ENCODE results near the gene MYOM1.

Gene MYOM1

GRCh38 chr18:3037423-3037915 lies 182.3 kb downstream of the MYOM1 start:
- no peaks in the 10 kb centered on the region for H3K79me2 ChIP-seq (ENCODE audit: low read length)
- H2AFZ ChIP-seq (ENCODE audit: low read length): peak overlapping the region; percentile 35; the same call in 1 of the 2 replicates
- H3K4me2 ChIP-seq (ENCODE audit: low read depth, low read length): peak overlapping the region; percentile 70
- TF ChIP-seq CTCF (IDR thresholded peaks at IDR 0.05; ENCODE audit: low read length) (no peak), EZH2phosphoT487 (IDR thresholded peaks at IDR 0.05; ENCODE audit: low read length) (no peak), EZH2 (optimal IDR thresholded peaks at IDR 0.05; ENCODE audit: low read depth, low read length) (no peak)
- H3K27ac ChIP-seq (ENCODE audit: low read length): peak overlapping the region; percentile 81
- H3K4me3 ChIP-seq (ENCODE audit: low read length): no peak overlapping the region
- peaks cover 6% of the 10 kb centered on the region for H3K4me1 ChIP-seq (ENCODE audit: low read length)
- H3K27me3 ChIP-seq (replicated peaks; ENCODE audit: insufficient read depth, low read length): no peaks in the 10 kb centered on the region
- H3K9me3 ChIP-seq (replicated peaks; ENCODE audit: insufficient read depth, low read length): no peaks in the 10 kb centered on the region
- no peaks in the 10 kb centered on the region for H3K36me3 ChIP-seq (replicated peaks; ENCODE audit: insufficient read depth, low read length)
- peak; percentile 94 for DNase-seq
- H3K9me2 ChIP-seq (replicated peaks; ENCODE audit: insufficient read depth, low read length): no peaks in the 10 kb centered on the region
- H4K20me1 ChIP-seq (ENCODE audit: insufficient read depth, low read length): no peaks in the 10 kb centered on the region
- peak overlapping the region; percentile 30; the same call in 1 of the 2 replicates for H3K9ac ChIP-seq (ENCODE audit: low read length)
- H3F3A ChIP-seq (ENCODE audit: insufficient read depth, low read length): no peaks in the 10 kb centered on the region; the same call in 1 of the 2 replicates

- Histone ChIP-seq H3K9ac (ENCODE audit: low read length) (no peak overlapping the region), H3K4me2 (ENCODE audit: low read depth, low read length) (no peak overlapping the region), H4K20me1 (ENCODE audit: insufficient read depth, low read length) (no peaks in the 10 kb centered on the region), H3F3A (ENCODE audit: insufficient read depth, low read length) (no peaks in the 10 kb centered on the region; the same call in 1 of the 2 replicates), H3K4me1 (ENCODE audit: low read length) (peaks cover 6% of the 10 kb centered on the region), H3K27me3 (replicated peaks; ENCODE audit: insufficient read depth, low read length) (no peaks in the 10 kb centered on the region), H3K9me2 (replicated peaks; ENCODE audit: insufficient read depth, low read length) (no peaks in the 10 kb centered on the region), H3K79me2 (ENCODE audit: low read length) (no peaks in the 10 kb centered on the region), H2AFZ (ENCODE audit: low read length) (no peak overlapping the region), H3K9me3 (replicated peaks; ENCODE audit: insufficient read depth, low read length) (no peaks in the 10 kb centered on the region), H3K36me3 (replicated peaks; ENCODE audit: insufficient read depth, low read length) (no peaks in the 10 kb centered on the region), H3K4me3 (ENCODE audit: low read length) (no peak overlapping the region), H3K27ac (ENCODE audit: low read length) (no peak overlapping the region)
- no peak for DNase-seq
- TF ChIP-seq CTCF (IDR thresholded peaks at IDR 0.05; ENCODE audit: low read length) (no peak), EZH2 (optimal IDR thresholded peaks at IDR 0.05; ENCODE audit: low read depth, low read length) (no peak), EZH2phosphoT487 (IDR thresholded peaks at IDR 0.05; ENCODE audit: low read length) (no peak)
Measured at GRCh38 chr18:3036108-3036507, 183.7 kb downstream of the MYOM1 start.

GRCh38 chr18:3035635-3036034 lies 184.1 kb downstream of the MYOM1 start:
- TF ChIP-seq CTCF (IDR thresholded peaks at IDR 0.05; ENCODE audit: low read length) (no peak), EZH2 (optimal IDR thresholded peaks at IDR 0.05; ENCODE audit: low read depth, low read length) (no peak), EZH2phosphoT487 (IDR thresholded peaks at IDR 0.05; ENCODE audit: low read length) (no peak)
- H3K4me1 ChIP-seq (ENCODE audit: low read length): peaks cover 6% of the 10 kb centered on the region
- H3K79me2 ChIP-seq (ENCODE audit: low read length): no peaks in the 10 kb centered on the region
- no peak overlapping the region for H2AFZ ChIP-seq (ENCODE audit: low read length)
- H3K27me3 ChIP-seq (replicated peaks; ENCODE audit: insufficient read depth, low read length): no peaks in the 10 kb centered on the region
- DNase-seq: no peak
- H3K4me2 ChIP-seq (ENCODE audit: low read depth, low read length): no peak overlapping the region
- H3F3A ChIP-seq (ENCODE audit: insufficient read depth, low read length): no peaks in the 10 kb centered on the region; the same call in 1 of the 2 replicates
- H3K4me3 ChIP-seq (ENCODE audit: low read length): no peak overlapping the region
- H3K36me3 ChIP-seq (replicated peaks; ENCODE audit: insufficient read depth, low read length): no peaks in the 10 kb centered on the region
- no peak overlapping the region for H3K9ac ChIP-seq (ENCODE audit: low read length)
- H4K20me1 ChIP-seq (ENCODE audit: insufficient read depth, low read length): no peaks in the 10 kb centered on the region
- H3K27ac ChIP-seq (ENCODE audit: low read length): no peak overlapping the region
- no peaks in the 10 kb centered on the region for H3K9me2 ChIP-seq (replicated peaks; ENCODE audit: insufficient read depth, low read length)
- no peaks in the 10 kb centered on the region for H3K9me3 ChIP-seq (replicated peaks; ENCODE audit: insufficient read depth, low read length)

Data from MM.1S (cell line).